Keratinocyte (primary cell): ENCODE measurements around the gene GALP. TPM values are rescaled to one million over a fixed set of nuclear protein-coding genes. Genes with fewer than 3 reads are reported as not detected.

ENCODE experiments used
- DNase-seq: peaks from one replicate; pipeline ENCODE4 v3.0.0-alpha.2; 2011; ENCODE audit warnings: low read depth, missing footprints, low spot score
- FAIRE-seq: peaks from 2 replicates; lab custom pipeline; 2011; peaks lifted over from hg19 to GRCh38; lab: Jason Lieb, UNC
- H2AFZ ChIP-seq: 2 replicates; pipeline ENCODE4 v1.6.0; 2012; ENCODE audit warnings: low read length, control low read depth, inconsistent platforms; ENCODE audit not compliant: control insufficient read depth
- H3K27ac ChIP-seq: 2 replicates; pipeline ENCODE4 v1.5.1; 2011; ENCODE audit warnings: low read length; ENCODE audit not compliant: control insufficient read depth, insufficient read depth
- H3K27me3 ChIP-seq: 3 replicates; pipeline ENCODE4 v1.6.0; 2011; ENCODE audit warnings: low read length; ENCODE audit not compliant: control insufficient read depth, insufficient read depth; ENCODE audit errors: extremely low read depth
- H3K36me3 ChIP-seq, 2 experiments: 2 replicates in 1 of 2; 3 replicates in 1 of 2; pipeline ENCODE4 v1.5.1; 2011; ENCODE audit warnings: low read length in 2 of 2, mild to moderate bottlenecking in 1 of 2; ENCODE audit not compliant: control insufficient read depth in 2 of 2, insufficient read depth in 2 of 2; ENCODE audit errors: extremely low read depth in 1 of 2
- H3K4me1 ChIP-seq: 3 replicates; pipeline ENCODE4 v1.5.1; 2011; ENCODE audit warnings: low read length; ENCODE audit not compliant: control insufficient read depth, insufficient read depth; ENCODE audit errors: extremely low read depth
- H3K4me2 ChIP-seq: 3 replicates; pipeline ENCODE4 v1.6.0; 2011; ENCODE audit warnings: low read depth, low read length; ENCODE audit not compliant: control insufficient read depth, insufficient read depth; ENCODE audit errors: extremely low read depth
- H3K4me3 ChIP-seq, 3 experiments: fragments of 200-600 bp in 1 of 3; sonication (generic) in 1 of 3; 2 replicates in 2 of 3; 3 replicates in 1 of 3; pipeline ENCODE4 v1.5.1; 2011 to 2016; ENCODE audit warnings: low read length in 3 of 3, mild to moderate bottlenecking in 3 of 3, control low read depth in 2 of 3, inconsistent platforms in 1 of 3, low read depth in 1 of 3, mixed read lengths in 1 of 3, mixed run types in 1 of 3, moderate library complexity in 1 of 3; ENCODE audit not compliant: control insufficient read depth in 2 of 3, insufficient read depth in 2 of 3; ENCODE audit errors: extremely low read depth in 1 of 3
- H3K79me2 ChIP-seq: 2 replicates; pipeline ENCODE4 v1.6.0; 2012; ENCODE audit warnings: low read length; ENCODE audit not compliant: control insufficient read depth, insufficient read depth
- H3K9ac ChIP-seq: 3 replicates; pipeline ENCODE4 v1.6.0; 2011; ENCODE audit warnings: low read length; ENCODE audit not compliant: control insufficient read depth, insufficient read depth; ENCODE audit errors: extremely low read depth
- H3K9me1 ChIP-seq: 3 replicates; pipeline ENCODE4 v1.6.0; 2011; ENCODE audit warnings: low read length; ENCODE audit not compliant: control insufficient read depth, insufficient read depth; ENCODE audit errors: extremely low read depth
- H3K9me3 ChIP-seq: 2 replicates; pipeline ENCODE4 v1.5.1; 2012; ENCODE audit warnings: low read depth, low read length; ENCODE audit not compliant: control insufficient read depth
- H4K20me1 ChIP-seq: 3 replicates; pipeline ENCODE4 v1.6.0; 2011; ENCODE audit warnings: low read length; ENCODE audit not compliant: control insufficient read depth, insufficient read depth; ENCODE audit errors: extremely low read depth
- CTCF ChIP-seq, 3 experiments: IDR thresholded peaks in 1 of 3; conservative IDR thresholded peaks in 1 of 3; optimal IDR thresholded peaks in 1 of 3; 2 replicates in 2 of 3; 3 replicates in 1 of 3; pipeline versions ENCODE3 to v1.5.1; 2011; ENCODE audit warnings: low read length in 3 of 3, mild to moderate bottlenecking in 3 of 3, moderate library complexity in 2 of 3, control low read depth in 1 of 3, inconsistent platforms in 1 of 3; ENCODE audit not compliant: insufficient read depth in 2 of 3; ENCODE audit errors: extremely low read depth in 1 of 3
- EZH2 ChIP-seq: IDR thresholded peaks from one replicate; pipeline ENCODE4 v1.6.1; 2012; ENCODE audit warnings: inconsistent platforms, mild to moderate bottlenecking, low read length, moderate library complexity
- dilution Hi-C: fragments of 300-500 bp; cut with MboI; formaldehyde crosslinking; loops from one replicate; pipeline ENCODE4 v1.7.0; 2020; ENCODE audit warnings: low sequenced_read_pairs; ENCODE audit not compliant: extremely low pct_ligation_motif_present
- polyA plus RNA-seq, 5 experiments: library from polyadenylated mRNA; depleted of rRNA in 3 of 5; stranded (reverse) in 3 of 5; stranded (forward) in 1 of 5; unstranded in 1 of 5; fragments of >200 nt; gene quantifications; 1 replicate in 1 of 5; 2 replicates in 3 of 5; 3 replicates in 1 of 5; pipeline versions ENCODE4 v1.2.1 to v1.2.3, GENCODE V29; 2011 to 2012; ENCODE audit warnings: missing spikeins in 2 of 5, low read depth in 1 of 5, low replicate concordance in 1 of 5

Gene GALP
- polyA plus RNA-seq, 1 donor (not counting 4 experiments of a cell fraction or from before 2014, with no cell fraction given), result not detected

DNA sequence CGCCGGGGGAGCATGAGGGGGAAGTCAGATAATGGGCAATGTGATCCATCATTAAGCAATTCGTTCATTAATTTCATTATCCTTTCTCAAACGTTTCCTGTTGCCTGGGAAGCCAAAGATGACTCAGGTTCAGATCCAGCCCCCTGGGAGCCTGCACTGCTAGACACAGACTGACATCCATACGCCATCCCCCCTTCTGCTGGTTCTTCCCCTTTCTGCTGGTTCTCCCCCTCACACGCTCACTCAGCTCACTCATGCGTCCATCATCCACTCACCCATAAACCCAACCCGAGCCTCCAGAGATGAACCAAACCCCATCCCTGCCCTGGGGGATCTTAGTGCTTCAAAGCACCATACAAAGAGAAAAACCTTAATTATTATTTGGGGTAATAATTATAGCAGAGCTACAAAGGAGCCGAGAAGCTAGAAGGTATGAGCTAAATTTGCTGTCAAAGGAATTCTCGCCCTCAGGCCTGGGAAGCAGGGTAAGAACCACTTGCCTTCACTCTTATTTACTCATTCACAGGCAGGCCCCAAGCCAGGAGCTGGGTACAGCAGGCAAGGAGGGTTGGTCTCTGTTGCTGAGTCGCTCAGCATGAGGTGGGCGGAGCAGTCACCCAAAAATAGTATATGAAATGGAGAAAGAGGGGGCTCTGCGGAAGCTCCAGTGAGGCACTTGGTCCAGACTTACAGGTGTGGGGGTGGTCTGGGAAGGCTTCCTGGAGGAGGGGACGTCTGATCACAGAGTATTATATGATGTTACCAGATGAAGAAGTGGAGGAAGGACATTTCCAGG is 41.8 kb upstream of the GALP start:
- no peak for FAIRE-seq
- Histone ChIP-seq H3K4me3 (no peak overlapping the region), H2AFZ (peak overlapping the region; percentile 35), H3K36me3 (no peaks in the 10 kb centered on the region), H3K27me3 (no peaks in the 10 kb centered on the region), H3K4me2 (peak overlapping the region; percentile 20), H4K20me1 (no peaks in the 10 kb centered on the region), H3K9ac (peak overlapping the region; percentile 6), H3K27ac (peak overlapping the region; percentile 58), H3K9me1 (no peaks in the 10 kb centered on the region), H3K9me3 (no peaks in the 10 kb centered on the region), H3K4me1 (peaks cover 11% of the 10 kb centered on the region), H3K79me2 (no peaks in the 10 kb centered on the region)
- TF ChIP-seq CTCF (optimal IDR thresholded peaks at IDR 0.05 in 1 of 3, IDR thresholded peaks at IDR 0.05 in 1 of 3, conservative IDR thresholded peaks at IDR 0.05 in 1 of 3; ENCODE audit: extremely low read depth in 1 of 3, insufficient read depth in 2 of 3, low read length in 3 of 3) (no peak), EZH2 (no peak)
- dilution Hi-C loops, result no loop called here
- DNase-seq, result no peak

DNA sequence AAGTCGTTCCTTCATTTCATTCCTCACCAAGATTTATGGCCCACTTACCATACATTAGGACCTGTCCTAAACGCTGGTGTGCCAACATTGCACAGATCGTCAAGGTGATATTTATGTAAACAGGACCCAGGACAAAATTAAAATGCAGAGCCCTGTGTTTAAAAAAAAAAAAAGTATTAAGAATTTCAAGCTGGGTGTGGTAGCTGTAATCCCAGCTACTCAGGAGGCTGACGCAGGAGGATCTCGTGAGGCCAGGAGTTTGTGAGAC is 41.2 kb upstream of the GALP start:
- dilution Hi-C loops, result no loop called here
- no peaks in the 10 kb centered on the region for H3K9me1 ChIP-seq
- peak overlapping the region; percentile 20 for H3K4me2 ChIP-seq
- no peaks in the 10 kb centered on the region for H3K36me3 ChIP-seq
- peak overlapping the region; percentile 58 for H3K27ac ChIP-seq
- H3K9me3 ChIP-seq, result no peaks in the 10 kb centered on the region
- DNase-seq (no peak), FAIRE-seq (no peak)
- peak overlapping the region; percentile 35 for H2AFZ ChIP-seq
- H4K20me1 ChIP-seq, result no peaks in the 10 kb centered on the region
- H3K4me3 ChIP-seq, result no peak overlapping the region
- H3K79me2 ChIP-seq, result no peaks in the 10 kb centered on the region
- TF ChIP-seq EZH2, result no peak
- no peak for TF ChIP-seq CTCF (optimal IDR thresholded peaks at IDR 0.05 in 1 of 3, IDR thresholded peaks at IDR 0.05 in 1 of 3, conservative IDR thresholded peaks at IDR 0.05 in 1 of 3; ENCODE audit: extremely low read depth in 1 of 3, insufficient read depth in 2 of 3, low read length in 3 of 3)
- peak overlapping the region; percentile 6 for H3K9ac ChIP-seq
- H3K4me1 ChIP-seq, result peaks cover 11% of the 10 kb centered on the region
- H3K27me3 ChIP-seq, result no peaks in the 10 kb centered on the region
